ENCODE data around the gene C22orf15. TPM values are rescaled to one million over a fixed set of nuclear protein-coding genes. Genes with fewer than 3 reads are reported as not detected.
A peak's percentile ranks its signal among the peaks of the same experiment; 100 is the strongest.

Gene C22orf15
- total RNA-seq, 1 experiment from 2014 or later, result 2.7 TPM

DNA sequence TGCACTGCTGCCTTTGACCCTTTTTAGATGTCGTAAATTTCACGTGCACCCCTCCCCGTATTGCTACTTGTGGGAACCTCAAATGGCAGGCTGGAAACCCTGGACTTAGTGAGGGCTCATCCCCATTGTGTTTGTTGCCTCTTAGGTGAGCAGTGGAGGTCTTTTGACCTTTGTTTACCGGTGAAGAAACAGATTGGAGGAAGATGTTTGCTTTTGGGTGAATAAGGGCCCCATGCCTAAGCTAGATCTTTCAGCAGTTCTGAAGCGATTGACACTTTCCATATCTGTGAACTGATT lies 24.8 kb downstream of the C22orf15 start:
- Mint-ChIP-seq H3K36me3 (peaks cover 20% of the 10 kb centered on the region), H3K27me3 (ENCODE audit: low read depth) (no peaks in the 10 kb centered on the region), H3K27ac (peak overlapping the region; percentile 78), H3K4me1 (peaks cover 30% of the 10 kb centered on the region), H3K4me3 (peak overlapping the region; percentile 89), H3K9me3 (no peaks in the 10 kb centered on the region)
- DNase-seq (ENCODE audit: low spot score) (no peak), ATAC-seq (no peak; the same call in 1 of the 2 replicates)
- POLR2A ChIA-PET, result interaction anchor here (0.6 kb wide), 2 partner anchors 30 to 1883 kb away, joined by 7 to 9 read pairs; no protein-coding TSS in a partner anchor
- CTCF ChIA-PET, result interaction anchor here (1.2 to 1.4 kb wide), 2 partner anchors 13 to 62 kb away, joined by 3 to 6 read pairs; no protein-coding TSS in a partner anchor
- TF ChIP-seq SP1 (CRISPR knock-in tag; conservative IDR thresholded peaks at IDR 0.05), result no peak
- TF ChIP-seq FOXP1 (CRISPR knock-in tag; IDR thresholded peaks at IDR 0.05; ENCODE audit: borderline replicate concordance), result no peak
- TF ChIP-seq PRDM15 (CRISPR knock-in tag; IDR thresholded peaks at IDR 0.05), result peak; percentile 61
- TF ChIP-seq TP53 (CRISPR knock-in tag; IDR thresholded peaks at IDR 0.05), result no peak
- 0 out of 2 replicates have a peak, but pooled peaks have one; percentile 8 for TF ChIP-seq ZBTB21 (CRISPR knock-in tag; IDR thresholded peaks at IDR 0.05; ENCODE audit: borderline replicate concordance)
- no peak for TF ChIP-seq ZNF263 (CRISPR knock-in tag; IDR thresholded peaks at IDR 0.05; ENCODE audit: low read depth)
- no peak for TF ChIP-seq ZBTB43 (CRISPR knock-in tag; IDR thresholded peaks at IDR 0.05)
- no peak for TF ChIP-seq ELF4 (CRISPR knock-in tag; IDR thresholded peaks at IDR 0.05; ENCODE audit: low read depth)
- TF ChIP-seq JUN (CRISPR knock-in tag; IDR thresholded peaks at IDR 0.05), result no peak
- TF ChIP-seq ZNF512 (CRISPR knock-in tag; IDR thresholded peaks at IDR 0.05; ENCODE audit: borderline replicate concordance), result no peak
- TF ChIP-seq HMGA2 (CRISPR knock-in tag; IDR thresholded peaks at IDR 0.05), result no peak
- no peak for TF ChIP-seq RELA (CRISPR knock-in tag; IDR thresholded peaks at IDR 0.05; ENCODE audit: borderline replicate concordance)
- TF ChIP-seq GTF2I (CRISPR knock-in tag; conservative IDR thresholded peaks at IDR 0.05), result no peak
- TF ChIP-seq FOXP4 (CRISPR knock-in tag; IDR thresholded peaks at IDR 0.05), result no peak
- no peak for TF ChIP-seq ZNF671 (CRISPR knock-in tag; IDR thresholded peaks at IDR 0.05)
- TF ChIP-seq NR2C2 (CRISPR knock-in tag; IDR thresholded peaks at IDR 0.05), result no peak

DNA sequence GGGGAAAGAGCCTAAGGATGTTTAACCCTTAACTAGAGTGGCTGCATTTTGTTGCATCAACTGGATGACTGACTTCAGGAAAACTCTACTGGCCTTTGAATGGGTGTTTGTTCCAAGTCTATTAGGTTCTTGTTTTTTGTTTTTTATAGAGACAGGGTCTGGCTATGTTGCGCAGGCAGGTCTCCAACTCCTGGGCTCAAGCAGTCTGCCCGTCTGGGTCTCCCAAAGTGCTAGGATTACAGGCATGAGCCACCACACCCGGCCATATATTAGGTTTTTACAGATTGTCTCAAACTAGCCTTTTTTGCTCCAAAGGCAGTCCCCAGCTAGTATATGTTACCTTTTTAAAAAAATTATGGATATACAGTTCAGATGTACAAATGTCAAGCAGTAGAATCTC lies 25.1 kb downstream of the C22orf15 start:
- DNase-seq (ENCODE audit: low spot score) (no peak), ATAC-seq (no peak)
- TF ChIP-seq ZNF423 (CRISPR knock-in tag; IDR thresholded peaks at IDR 0.05) (no peak), NFE2L1 (CRISPR knock-in tag; IDR thresholded peaks at IDR 0.05) (no peak), SP1 (CRISPR knock-in tag; conservative IDR thresholded peaks at IDR 0.05) (no peak), PRRX2 (CRISPR knock-in tag; IDR thresholded peaks at IDR 0.05) (no peak), USF1 (CRISPR knock-in tag; IDR thresholded peaks at IDR 0.05) (no peak), ZMAT4 (CRISPR knock-in tag; IDR thresholded peaks at IDR 0.05) (no peak), ZNF138 (CRISPR knock-in tag; conservative IDR thresholded peaks at IDR 0.05) (no peak), FOXP4 (CRISPR knock-in tag; IDR thresholded peaks at IDR 0.05) (no peak), HMGA2 (CRISPR knock-in tag; IDR thresholded peaks at IDR 0.05) (no peak)
- POLR2A ChIA-PET, result no interaction called here
- H3K9me3 Mint-ChIP-seq, result no peaks in the 10 kb centered on the region
- H3K36me3 Mint-ChIP-seq, result peaks cover 24% of the 10 kb centered on the region
- H3K4me1 Mint-ChIP-seq, result peaks cover 30% of the 10 kb centered on the region
- CTCF ChIA-PET, result interaction anchor here (0.6 to 2.4 kb wide), 5 partner anchors 11 to 106 kb away, joined by 3 to 17 read pairs (median 4); partner anchors contain the start of gene MIF
- H3K27me3 Mint-ChIP-seq (ENCODE audit: low read depth), result no peaks in the 10 kb centered on the region
- peak overlapping the region; percentile 89 for H3K4me3 Mint-ChIP-seq
- peak overlapping the region; percentile 78 for H3K27ac Mint-ChIP-seq
